Amniotic epithelial cell (primary cell): ENCODE data around the gene MPP3.
"Not testable (repeated sequence)": the region's sequence is repeated elsewhere in the genome, so short reads cannot be mapped to it uniquely, and the experiment has no call there.

ENCODE experiments used
- DNase-seq: peaks from one replicate; pipeline ENCODE4 v3.0.0-alpha.2; 2010; ENCODE audit warnings: low read depth

MPP3 gene

DNA sequence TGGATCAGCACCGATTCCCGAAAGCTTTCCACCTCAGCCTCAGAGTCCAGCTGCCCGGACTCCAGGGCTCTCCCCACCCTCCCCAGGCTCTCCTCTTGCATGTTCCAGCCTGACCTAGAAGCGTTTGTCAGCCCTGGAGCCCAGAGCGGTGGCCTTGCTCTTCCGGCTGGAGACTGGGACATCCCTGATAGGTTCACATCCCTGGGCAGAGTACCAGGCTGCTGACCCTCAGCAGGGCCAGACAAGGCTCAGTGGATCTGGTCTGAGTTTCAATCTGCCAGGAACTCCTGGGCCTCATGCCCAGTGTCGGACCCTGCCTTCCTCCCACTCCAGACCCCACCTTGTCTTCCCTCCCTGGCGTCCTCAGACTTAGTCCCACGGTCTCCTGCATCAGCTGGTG is 29.0 kb upstream of the MPP3 start:
- no peak for DNase-seq

DNA sequence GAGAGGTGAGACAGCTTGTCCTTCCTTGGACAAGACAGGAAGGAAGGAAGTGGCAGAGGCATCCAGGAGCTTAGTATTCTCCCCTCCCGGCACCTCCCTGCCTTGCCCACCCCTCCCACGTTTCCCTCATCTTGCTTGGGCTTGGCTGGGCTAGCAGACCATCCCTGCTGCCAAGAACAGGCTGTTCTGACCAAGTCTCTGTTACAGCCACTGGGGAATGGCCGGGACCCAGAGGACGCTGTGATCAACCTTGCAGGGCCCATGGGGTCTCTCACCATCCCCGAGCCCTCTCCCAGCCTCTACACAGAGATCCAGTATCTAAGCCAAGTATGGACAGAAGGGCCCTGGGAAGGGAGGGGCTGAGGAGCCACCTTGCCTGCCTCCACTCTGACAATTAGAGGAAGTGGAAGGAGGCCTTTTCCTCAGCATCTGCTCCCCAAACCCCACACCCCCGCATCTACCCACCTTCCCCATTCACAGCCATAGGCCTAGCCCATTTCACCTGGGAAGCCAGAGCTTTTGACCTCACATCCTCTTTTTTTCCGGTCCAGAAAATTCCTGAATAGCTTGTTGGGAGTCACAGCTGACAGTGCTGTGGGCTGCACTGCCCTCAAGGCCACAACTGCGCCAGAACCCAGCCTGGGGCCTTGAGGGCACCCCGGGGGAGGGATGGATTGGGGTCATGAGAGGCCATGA is 28.1 kb upstream of the MPP3 start:
- no peak for DNase-seq

DNA sequence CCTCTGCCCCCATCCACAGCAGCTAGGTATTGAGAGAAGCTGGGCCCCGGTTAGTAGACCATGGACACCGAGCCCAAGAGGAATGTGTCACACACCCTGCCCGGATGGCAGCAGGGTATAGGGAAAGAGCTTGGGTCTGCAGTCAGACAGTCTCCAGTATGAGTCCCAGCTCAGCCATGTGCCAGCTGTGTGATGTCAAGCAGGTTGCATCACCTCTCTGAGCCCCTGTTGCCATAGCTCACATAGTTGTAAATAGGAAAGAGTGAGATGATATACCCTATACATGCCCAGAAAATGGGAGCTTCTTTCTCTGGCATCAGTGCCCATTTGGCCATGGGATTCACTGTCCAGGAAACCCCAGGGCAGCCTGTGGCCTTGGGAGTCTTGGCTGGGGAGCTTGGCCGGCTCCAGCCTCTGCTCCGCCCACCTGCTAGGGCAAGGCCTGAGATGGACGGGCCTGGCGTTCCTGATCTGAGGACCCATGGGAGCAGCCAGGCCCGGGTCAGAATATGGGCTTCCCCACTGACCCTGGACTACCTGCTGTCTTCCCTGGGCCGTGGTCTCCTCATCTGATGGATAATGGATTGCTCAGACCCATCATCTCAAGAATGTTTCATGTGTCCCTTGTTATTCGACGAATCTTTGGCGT is 27.3 kb upstream of the MPP3 start:
- DNase-seq, result peak; percentile 14

DNA sequence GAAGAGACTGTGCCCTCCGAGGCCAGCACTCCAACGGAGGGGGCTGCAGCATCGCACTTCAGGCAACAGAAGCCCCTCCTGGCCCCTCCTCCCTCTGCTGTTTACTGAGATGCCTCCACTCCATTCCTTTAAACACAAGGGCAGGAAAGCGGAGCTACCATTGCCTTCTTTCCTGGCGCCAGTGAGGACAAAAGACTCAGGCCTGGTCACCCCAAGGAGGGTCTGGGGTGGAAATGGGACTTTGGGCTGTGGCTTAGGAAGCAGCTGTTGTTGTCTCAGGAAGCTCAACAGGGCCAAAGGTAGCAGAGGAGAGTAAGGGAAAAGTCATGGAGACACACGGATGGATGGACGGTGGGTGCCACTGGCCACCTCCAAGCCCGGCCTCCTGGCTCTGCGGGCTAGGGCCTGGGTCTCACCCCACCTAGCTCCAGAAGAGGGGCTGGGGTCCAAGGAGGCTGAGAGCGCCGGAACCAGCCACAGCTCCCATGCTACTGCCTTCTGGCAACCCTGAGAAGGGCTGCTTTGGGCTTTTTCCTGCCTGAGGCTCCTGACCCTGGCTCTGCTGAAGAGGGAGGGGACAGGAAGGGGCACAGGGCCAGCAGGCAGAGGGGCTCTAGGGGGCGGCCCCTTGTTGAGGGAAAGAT is 25.1 kb upstream of the MPP3 start:
- DNase-seq, result no peak

DNA sequence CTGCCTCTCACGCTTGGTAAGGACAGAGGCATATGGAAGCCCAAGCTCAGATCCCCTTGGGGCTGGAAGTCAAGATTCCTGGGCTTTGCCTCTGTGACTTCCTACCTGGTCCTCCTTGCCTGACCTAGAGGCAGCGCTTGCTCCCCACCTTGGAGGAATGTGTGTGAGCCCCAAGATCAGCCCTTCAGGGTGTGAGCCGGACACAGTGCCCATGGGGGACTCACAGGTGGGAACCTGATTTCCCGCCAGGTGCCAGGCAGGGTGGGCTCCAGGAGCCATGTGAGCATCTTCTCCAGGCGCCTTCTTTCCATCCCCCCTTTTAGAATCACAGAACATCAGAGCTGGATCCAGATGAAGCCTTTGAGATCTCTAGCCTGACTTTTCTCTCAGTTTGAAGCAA is 24.2 kb upstream of the MPP3 start:
- no peak for DNase-seq

DNA sequence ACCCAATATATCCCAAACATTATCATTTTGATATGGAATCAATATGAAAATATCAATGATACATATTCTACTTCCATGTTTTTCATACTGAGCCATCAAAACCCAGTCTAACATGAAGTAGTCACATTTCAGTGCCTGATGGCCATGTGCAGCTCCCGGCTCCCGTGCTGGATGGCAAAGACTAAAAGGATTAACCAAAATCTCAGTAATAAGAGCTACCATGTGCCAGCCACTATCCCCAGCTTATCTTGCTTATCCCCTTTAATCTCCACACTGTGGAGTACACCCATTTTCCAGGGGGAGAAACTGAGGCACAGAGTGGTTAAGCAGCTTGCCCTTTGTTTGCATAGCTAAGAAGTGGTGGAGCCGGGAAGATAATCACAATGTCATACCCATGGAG is 23.2 kb upstream of the MPP3 start:
- no peak for DNase-seq

DNA sequence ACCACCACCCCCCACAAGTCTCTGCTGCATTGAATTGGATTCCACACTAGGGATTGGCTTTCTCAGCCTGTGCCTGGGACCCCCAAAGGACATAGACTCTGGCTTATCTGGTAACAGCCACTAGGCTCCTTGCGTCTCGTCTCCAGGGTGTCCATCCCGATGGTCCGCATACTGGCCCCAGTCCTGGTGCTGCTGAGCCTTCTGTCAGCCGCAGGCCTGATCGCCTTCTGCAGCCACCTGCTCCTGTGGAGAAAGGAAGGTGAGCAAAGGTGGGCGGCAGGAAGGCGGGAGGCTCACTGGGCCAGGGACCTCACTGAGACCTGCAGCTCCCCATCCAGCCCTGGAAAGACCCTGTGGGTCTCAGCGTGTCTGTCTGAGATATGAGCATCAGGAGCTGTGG is 22.1 kb upstream of the MPP3 start:
- DNase-seq, result no peak

DNA sequence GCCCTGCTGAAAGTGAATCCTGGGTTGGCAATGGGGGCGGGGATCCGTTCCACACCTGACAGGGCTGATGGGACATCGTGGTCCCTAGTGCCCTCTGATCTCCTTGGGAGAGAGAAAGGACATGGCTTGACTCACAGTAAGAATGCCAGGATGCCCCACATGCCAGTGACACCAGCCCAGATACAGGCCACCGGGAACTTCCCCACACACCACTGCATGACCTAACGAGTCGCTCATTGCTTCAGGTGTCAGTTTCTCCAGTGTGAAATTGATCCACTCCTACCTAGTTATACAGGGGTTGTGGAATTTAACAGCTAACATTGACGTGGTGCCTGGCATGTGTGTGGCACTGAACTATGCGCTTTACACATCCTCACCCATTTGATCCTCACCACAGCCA is 21.6 kb upstream of the MPP3 start:
- DNase-seq, result no peak

DNA sequence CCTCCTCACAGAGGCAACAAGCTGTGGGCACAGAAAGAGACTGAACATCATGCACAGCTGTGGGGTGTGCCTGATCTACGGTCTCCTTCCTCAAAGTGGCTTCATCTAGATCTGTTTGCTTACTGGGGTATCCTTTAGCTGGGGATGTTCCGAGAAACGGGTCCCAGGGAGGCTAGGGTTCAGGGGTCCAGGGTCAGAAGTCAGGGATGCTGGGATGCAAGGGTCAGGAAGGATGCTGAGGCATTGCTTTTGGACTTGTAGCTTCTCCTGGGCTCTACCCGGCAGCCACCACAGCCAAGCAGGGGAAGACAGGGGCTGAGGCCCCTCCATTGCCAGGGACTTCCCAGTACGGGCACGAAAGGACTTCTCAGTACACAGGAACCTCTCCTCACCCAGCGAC is 20.6 kb upstream of the MPP3 start:
- no peak for DNase-seq

DNA sequence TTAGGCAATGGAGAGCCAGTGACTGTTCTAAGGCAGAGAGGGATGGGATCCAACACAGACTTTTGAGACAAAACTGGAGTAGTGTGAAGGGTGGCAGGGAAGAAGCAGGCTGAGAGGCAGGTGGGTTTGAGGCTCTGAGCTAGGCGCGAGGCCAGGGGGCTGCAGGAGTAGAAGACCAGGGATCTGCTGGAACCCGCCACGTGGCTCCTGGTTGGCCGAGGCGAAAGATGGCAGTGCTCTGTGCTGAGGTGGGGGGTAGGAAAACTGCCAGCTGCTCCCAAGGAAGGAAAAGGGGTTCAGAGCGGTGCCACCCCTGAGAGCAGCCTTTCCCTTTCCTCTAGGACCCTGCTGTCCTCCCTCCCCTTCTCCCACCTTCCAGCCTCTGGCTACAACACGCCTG is 19.6 kb upstream of the MPP3 start:
- DNase-seq, result no peak

DNA sequence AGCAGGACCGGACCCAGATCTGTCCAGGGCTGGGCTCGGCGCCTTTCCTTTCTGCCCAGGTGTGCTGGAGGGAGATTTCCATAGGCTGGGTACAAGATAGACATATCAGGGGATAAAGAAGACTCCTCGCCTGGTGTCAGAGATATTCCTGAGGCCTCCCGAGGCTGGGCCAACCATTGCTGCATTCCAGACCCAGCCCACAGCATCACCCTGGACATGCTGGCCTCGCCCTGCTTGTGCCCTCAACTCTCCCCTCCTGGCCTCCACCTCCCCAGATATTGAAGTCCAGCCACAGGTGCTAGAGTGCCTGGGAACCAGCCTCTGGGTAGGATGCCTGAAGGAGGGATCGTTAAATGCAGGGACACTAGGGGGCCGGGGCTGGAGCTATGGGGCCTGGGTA is 16.2 kb upstream of the MPP3 start:
- no peak for DNase-seq

DNA sequence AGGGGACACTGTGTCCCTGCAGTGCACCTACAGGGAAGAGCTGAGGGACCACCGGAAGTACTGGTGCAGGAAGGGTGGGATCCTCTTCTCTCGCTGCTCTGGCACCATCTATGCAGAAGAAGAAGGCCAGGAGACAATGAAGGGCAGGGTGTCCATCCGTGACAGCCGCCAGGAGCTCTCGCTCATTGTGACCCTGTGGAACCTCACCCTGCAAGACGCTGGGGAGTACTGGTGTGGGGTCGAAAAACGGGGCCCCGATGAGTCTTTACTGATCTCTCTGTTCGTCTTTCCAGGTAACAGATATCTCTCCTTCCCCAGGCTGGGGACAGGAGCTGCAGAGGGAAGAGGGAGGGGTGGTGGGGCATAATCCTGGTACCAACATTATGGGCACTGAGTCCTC is 15.7 kb upstream of the MPP3 start:
- no peak for DNase-seq

DNA sequence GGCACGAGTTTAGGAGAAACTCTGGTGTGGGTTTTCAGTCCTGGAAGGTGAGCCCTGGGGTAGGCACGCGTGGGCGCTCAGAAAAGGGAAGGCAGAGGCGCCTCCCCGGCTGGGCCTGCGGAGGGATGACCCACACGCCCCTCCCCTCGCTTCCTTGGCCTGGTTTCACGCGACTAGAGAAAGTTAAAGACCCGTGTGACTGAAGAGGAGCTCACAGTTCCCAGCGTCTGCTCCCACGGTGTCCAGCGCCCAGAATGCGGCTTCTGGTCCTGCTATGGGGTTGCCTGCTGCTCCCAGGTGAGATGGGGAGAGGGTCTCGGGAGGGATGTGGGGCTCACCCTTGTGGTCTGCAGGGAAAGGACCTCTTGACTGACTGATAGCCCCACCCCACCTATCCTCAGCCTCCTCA is 14.0 kb upstream of the MPP3 start, which contains the start of gene CD300LG:
Gene CD300LG (plus strand): TSS at position 214 of the 409 bp plus-strand sequence. CDS start 41 bp downstream, at position 255.
- DNase-seq, result peak; percentile 4

DNA sequence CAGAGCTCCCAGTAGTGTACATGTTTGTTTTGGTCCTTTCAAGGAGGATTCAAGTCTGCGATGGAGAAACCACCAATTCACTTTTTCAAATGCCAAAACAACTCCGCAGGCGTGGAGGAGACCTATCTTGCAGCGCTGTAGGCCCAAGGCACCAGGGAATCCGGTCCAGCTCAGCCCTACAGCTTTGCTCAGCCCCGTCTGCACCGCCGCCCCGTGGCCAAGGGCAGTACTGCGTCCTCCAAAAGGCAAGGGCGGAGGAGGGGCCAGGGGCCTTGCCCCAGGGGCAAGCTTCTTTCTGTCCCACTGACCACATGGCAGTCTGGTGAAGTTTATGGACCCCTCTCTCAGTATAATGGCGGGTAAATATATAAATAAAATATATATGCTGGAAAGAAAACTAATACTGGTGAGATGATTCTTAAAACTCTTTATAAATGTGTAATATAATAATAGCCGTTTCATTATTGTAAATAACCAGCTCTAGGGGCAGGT is 13.3 kb upstream of the MPP3 start:
- DNase-seq, result peak; percentile 65

DNA sequence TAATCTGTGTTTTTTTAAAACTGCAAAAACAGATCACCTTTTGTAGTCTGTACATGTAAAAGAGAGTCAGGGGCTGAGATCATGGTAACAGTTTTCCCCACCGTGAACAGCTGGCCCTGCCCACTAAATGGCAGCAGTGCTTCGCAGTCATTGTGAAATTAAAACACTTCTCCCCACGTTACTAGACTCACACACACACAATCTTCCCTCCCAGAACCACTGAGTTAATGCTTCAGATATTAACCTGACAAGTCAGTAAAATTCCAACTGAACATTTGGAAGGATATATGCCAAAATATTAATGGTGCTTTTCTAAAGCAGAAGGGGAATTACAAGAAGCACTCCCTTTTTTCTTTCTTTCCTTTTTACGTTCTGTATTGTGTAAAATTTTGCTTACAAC is 12.8 kb upstream of the MPP3 start:
- DNase-seq, result peak; percentile 4

DNA sequence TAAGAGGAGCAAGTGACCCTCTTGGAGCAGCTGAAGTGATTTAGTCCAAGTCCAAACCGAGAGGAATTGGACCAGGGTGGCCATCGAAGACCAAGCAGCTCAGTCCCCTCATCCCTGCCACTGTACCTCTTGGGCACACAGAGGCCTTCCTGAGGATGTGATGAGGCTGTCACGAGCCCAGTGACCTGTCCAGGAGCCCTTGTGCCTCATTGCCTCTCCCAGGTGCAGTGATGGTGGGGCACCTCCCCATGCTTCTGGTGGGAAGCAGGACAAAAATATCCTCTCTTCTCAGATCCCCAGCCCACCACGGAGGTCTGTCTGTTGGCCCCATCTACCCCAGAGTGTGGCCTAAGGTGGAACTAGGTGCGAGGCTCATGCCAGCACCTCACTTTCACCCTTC is 11.3 kb upstream of the MPP3 start:
- no peak for DNase-seq

DNA sequence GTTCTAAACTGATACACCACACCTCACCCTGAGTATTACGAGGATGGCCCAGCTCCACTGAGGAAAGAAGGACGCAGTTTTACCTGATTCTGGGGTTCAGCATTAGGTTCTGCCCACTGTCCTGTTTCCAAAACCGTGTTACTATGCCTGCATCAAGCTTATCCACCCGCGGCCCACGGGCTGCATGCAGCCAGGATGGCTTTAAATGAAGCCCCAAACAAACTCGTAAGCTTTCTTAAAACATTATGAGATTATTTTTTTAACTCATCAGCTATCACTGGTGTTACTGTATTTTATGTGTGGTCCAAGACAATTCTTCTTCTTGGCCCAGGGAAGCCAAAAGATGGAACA is 10.0 kb upstream of the MPP3 start:
- DNase-seq, result no peak

DNA sequence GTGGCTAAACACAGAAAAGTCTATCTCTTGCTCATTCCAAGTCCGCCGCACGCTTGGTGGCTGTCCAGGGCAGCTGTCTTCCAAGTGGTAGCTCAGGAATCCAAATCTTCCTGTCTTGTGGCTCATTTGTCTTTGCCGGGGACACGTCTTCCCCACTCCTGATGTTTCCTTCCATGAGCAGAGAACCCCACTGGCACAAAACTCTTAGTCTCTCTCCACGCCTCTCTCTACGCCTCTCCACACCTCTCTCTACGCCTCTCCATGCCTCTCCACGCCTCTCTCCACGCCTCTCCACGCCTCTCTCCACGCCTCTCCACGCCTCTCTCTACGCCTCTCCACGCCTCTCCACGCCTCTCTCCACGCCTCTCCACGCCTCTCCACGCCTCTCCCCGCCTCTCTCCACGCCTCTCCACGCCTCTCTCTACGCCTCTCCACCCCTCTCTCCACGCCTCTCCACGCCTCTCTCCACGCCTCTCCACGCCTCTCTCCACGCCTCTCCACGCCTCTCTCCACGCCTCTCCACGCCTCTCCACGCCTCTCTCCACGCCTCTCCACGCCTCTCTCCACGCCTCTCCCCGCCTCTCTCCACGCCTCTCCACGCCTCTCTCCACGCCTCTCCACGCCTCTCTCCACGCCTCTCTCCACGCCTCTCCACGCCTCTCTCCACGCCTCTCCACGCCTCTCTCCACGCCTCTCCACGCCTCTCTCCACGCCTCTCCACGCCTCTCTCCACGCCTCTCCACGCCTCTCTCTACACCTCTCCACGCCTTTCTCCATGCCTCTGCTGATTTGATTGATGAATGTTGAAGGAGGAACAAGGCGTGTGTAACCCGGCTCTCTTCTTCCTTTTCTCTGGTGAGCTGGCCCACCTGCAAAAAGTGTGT is 9.4 kb upstream of the MPP3 start:
- DNase-seq, result not testable (repeated sequence)

DNA sequence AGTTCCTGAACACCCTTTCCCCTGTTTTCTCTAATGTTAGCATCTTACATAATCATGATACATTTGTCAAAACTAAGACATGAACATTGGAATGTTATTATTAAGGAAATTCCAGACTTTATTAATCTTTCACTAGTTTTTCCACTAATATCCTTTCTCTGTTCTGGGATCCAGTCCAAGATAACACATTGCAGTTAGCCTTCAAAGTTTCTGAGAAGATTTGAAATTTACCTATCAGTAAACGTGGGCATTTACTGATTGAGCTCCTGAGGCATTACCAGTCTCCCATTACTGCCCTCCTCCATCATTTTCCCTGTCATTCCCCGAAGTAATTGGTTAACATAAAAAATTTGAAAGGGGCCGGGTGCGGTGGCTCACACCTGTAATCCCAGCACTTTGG is 8.3 kb upstream of the MPP3 start:
- DNase-seq, result peak; percentile 10

DNA sequence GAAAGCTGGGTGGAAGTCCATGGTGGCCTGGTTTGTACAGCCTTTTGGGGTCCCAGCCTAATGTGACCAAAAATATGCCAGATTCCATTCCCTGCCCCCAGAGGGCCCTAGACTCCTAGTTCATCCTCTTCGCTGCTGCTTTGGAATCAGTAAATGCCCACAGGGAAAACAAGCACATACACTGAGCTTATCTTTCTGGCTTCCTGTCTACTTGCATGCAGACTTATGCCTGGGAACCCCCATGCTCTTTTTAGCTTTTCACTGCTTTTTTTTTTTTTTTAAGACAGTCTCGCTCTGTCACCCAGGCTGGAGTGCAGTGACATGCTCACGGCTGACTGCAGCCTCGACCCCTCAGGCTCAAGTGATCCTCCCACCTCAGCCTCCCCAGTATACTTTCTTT is 7.9 kb upstream of the MPP3 start:
- peak; percentile 48 for DNase-seq

DNA sequence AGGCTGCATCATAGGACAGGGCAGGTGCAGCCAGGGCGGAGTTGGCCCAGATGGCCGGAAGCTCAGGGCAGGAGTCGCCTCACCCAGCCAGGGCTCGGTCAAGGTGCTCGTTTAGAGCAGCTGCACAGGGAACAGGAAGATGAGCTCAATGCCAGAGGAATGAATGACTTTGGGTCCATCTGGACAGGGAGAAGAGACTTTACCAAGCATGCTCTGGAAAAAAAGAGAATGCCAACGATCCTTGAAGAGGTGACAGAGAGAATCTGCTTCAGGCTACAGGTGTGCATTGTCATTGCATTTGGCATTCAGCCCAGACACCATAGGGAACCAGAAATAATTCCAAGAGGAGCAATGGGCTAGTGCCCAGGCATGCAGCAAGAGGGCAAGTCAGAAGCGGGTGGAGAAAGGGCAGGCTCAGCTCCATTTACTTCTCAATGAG is 6.7 kb upstream of the MPP3 start:
- no peak for DNase-seq

DNA sequence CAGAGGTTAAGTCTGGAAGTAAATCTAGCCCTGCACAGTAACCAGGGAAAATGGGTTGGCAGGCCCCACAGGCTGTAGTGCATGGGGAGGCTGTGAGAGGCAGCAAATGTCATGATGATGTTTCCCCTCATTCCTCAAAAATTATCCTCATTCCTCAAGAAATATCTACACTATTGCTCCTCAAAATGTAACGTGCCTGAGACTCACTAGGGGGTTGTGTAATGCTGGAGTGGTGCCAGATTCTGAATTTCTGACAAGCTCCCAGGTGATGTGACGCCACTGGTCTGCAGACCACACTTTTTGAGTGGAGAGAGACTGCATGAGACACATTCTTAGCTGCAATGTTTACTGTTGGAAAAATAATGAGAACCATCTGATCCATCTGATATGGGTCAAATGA is 1.2 kb upstream of the MPP3 start:
- DNase-seq, result peak; percentile 51
